K562 treated with DMSO at 1 percent for 24 hours (cell line): Measurements from ENCODE around the gene PROX1. TPM values are rescaled to one million over a fixed set of nuclear protein-coding genes. Genes with fewer than 3 reads are reported as not detected.

ENCODE experiments used
- total RNA-seq: library from RNA; unstranded; fragments of 300-600 nt; gene quantifications from 2 replicates; pipeline ENCODE4 v1.2.3, GENCODE V29; 2022; ENCODE audit warnings: low read depth; ENCODE audit not compliant: insufficient read depth

PROX1 gene
- total RNA-seq: not detected in 2 replicates

GRCh38 chr1:213987927-213988506, at the start of gene PROX1:
Gene PROX1 (plus strand): TSS chr1:213987973. CDS start chr1:213996536, 8,563 bp downstream.

